ENCODE data around the gene RHOB.
"Not testable (repeated sequence)": the region's sequence is repeated elsewhere in the genome, so short reads cannot be mapped to it uniquely, and the experiment has no call there.

Gene RHOB

GRCh38 chr2:20446917-20447436, at the start of gene RHOB:
Gene RHOB (plus strand): TSS chr2:20447074. CDS start chr2:20447466, 392 bp downstream.
- DNase-seq = peak; percentile 99

GRCh38 chr2:20397811-20398447, 48.9 kb upstream of the RHOB start:
- no peak for DNase-seq

GRCh38 chr2:20398956-20399567, 47.8 kb upstream of the RHOB start:
- DNase-seq = no peak

GRCh38 chr2:20400306-20400705, 46.6 kb upstream of the RHOB start:
- DNase-seq = no peak

- DNase-seq = no peak
These were observed 45.9 kb upstream of the RHOB start for GRCh38 chr2:20400787-20401488.

GRCh38 chr2:20401489-20401835, 45.4 kb upstream of the RHOB start:
- no peak for DNase-seq

- DNase-seq = no peak
These were observed 43.0 kb upstream of the RHOB start for GRCh38 chr2:20403774-20404312.

GRCh38 chr2:20404950-20405349, 41.9 kb upstream of the RHOB start:
- no peak for DNase-seq

- DNase-seq = no peak
These were observed 37.8 kb upstream of the RHOB start for GRCh38 chr2:20409039-20409438.

- DNase-seq = no peak
These were observed 36.2 kb upstream of the RHOB start for GRCh38 chr2:20410556-20411277.

- DNase-seq = peak; percentile 86
These were observed 35.4 kb upstream of the RHOB start for GRCh38 chr2:20411361-20411894.

- DNase-seq = no peak
These were observed 32.1 kb upstream of the RHOB start for GRCh38 chr2:20414806-20415205.

- DNase-seq = no peak
These were observed 31.4 kb upstream of the RHOB start for GRCh38 chr2:20415511-20415918.

- DNase-seq = peak; percentile 50
These were observed 30.2 kb upstream of the RHOB start for GRCh38 chr2:20416723-20417122.

GRCh38 chr2:20417230-20417821, 29.5 kb upstream of the RHOB start:
- not testable (repeated sequence) for DNase-seq

- DNase-seq = no peak
These were observed 28.4 kb upstream of the RHOB start for GRCh38 chr2:20418519-20418918.

GRCh38 chr2:20419007-20419576, 27.8 kb upstream of the RHOB start:
- DNase-seq = peak; percentile 93

- peak; percentile 31 for DNase-seq
These were observed 27.1 kb upstream of the RHOB start for GRCh38 chr2:20419752-20420151.

- peak; percentile 29 for DNase-seq
These were observed 25.4 kb upstream of the RHOB start for GRCh38 chr2:20421336-20421987.

- DNase-seq = no peak
These were observed 24.9 kb upstream of the RHOB start for GRCh38 chr2:20421988-20422370.
